Esophagus squamous epithelium (tissue), 5 donors: Measurements from ENCODE around the gene MEIS1. TPM values are rescaled to one million over a fixed set of nuclear protein-coding genes. Genes with fewer than 3 reads are reported as not detected.
A peak's percentile ranks its signal among the peaks of the same experiment; 100 is the strongest.

Experiments
- DNase-seq: peaks from one replicate; lab custom pipeline; 2025; lab: John Stamatoyannopoulos, UW
- H3K27ac ChIP-seq, 4 donors: fragments of 200-600 bp; sonication (generic); one replicate each; pipeline ENCODE4 v1.5.1; 2016 to 2019; ENCODE audit warnings: mild to moderate bottlenecking in 1 of 4
- H3K27me3 ChIP-seq, 4 donors: fragments of 200-600 bp; sonication (generic); 1 replicate in 3 of 4; 2 replicates in 1 of 4; pipeline versions ENCODE4 v1.5.1 to v1.6.0; 2017 to 2021; ENCODE audit warnings: antibody characterized with exemption in 1 of 4
- H3K36me3 ChIP-seq, 3 donors: fragments of 200-600 bp; sonication (generic); one replicate each; pipeline ENCODE4 v1.5.1; 2016 to 2019
- H3K4me1 ChIP-seq, 3 donors: fragments of 200-600 bp; sonication (generic); one replicate each; pipeline ENCODE4 v1.5.1; 2017 to 2019
- H3K4me3 ChIP-seq, 4 donors: fragments of 200-600 bp; sonication (generic); 1 replicate in 3 of 4; 2 replicates in 1 of 4; pipeline ENCODE4 v1.5.1; 2016 to 2019; ENCODE audit warnings: mild to moderate bottlenecking in 2 of 4, moderate library complexity in 1 of 4
- H3K9me3 ChIP-seq, 3 donors: fragments of 200-600 bp; sonication (generic); one replicate each; pipeline ENCODE4 v1.5.1; 2016 to 2019
- POLR2A ChIP-seq, 4 donors: fragments of 450-650 bp; IDR thresholded peaks; one replicate each; pipeline ENCODE4 v1.6.1; 2017; ENCODE audit warnings: antibody characterized with exemption in 4 of 4, mild to moderate bottlenecking in 4 of 4, moderate library complexity in 3 of 4
- WGBS, 2 donors: methylation state at CpG; one replicate each; pipeline ENCODE4 v1.1.5; 2018; 5-methylcytosine and 5-hydroxymethylcytosine counted together
- intact Hi-C: fragments of 100-400 bp; cut with DNase I; formaldehyde crosslinking; loops from one replicate; pipeline ENCODE4 v1.15.0; 2022
- total RNA-seq, 4 donors: library from RNA; depleted of rRNA; stranded (reverse); fragments of >200 nt; gene quantifications; one replicate each; pipeline ENCODE4 v1.1.0, GENCODE V29; 2016
- TF ChIP-seq, protein P1 (sequence below), 6 experiments: fragments of 450-650 bp in 4 of 6; fragments of 200-600 bp in 2 of 6; sonication (generic) in 2 of 6; IDR thresholded peaks; one replicate each; pipeline ENCODE4 v1.5.1; 2016 to 2019; ENCODE audit warnings: antibody characterized with exemption in 6 of 6, mild to moderate bottlenecking in 4 of 6, moderate library complexity in 4 of 6
- donor health status: DM: yes; HTN: yes; CAD: no.

MEIS1 gene
- total RNA-seq, 4 donors from 2014 or later = 17.8 to 56.1 (median 28.5) TPM

DNA sequence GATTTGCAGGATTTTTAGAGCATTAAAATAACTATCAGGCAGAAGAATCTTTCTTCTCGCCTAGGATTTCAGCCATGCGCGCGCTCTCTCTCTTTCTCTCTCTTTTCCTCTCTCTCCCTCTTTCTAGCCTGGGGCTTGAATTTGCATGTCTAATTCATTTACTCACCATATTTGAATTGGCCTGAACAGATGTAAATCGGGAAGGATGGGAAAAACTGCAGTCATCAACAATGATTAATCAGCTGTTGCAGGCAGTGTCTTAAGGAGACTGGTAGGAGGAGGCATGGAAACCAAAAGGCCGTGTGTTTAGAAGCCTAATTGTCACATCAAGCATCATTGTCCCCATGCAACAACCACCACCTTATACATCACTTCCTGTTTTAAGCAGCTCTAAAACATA, 137.0 kb downstream of the MEIS1 start:
- Histone ChIP-seq H3K27me3 (peaks cover 0 to 15% (median 0%) of the 10 kb centered on the region in 4 donors), H3K27ac (peak overlapping the region in 1 of 4 donors; percentile 7), H3K4me1 (peaks cover 8 to 43% (median 10%) of the 10 kb centered on the region in 3 donors), H3K4me3 (no peak overlapping the region), H3K9me3 (no peaks in the 10 kb centered on the region), H3K36me3 (peaks cover 0 to 55% (median 5%) of the 10 kb centered on the region in 3 donors)
- WGBS, 2 donors = 66 to 71% methylated on average over 6 of the region's 6 CpGs
- DNase-seq = no peak
- TF ChIP-seq, protein P1, sequence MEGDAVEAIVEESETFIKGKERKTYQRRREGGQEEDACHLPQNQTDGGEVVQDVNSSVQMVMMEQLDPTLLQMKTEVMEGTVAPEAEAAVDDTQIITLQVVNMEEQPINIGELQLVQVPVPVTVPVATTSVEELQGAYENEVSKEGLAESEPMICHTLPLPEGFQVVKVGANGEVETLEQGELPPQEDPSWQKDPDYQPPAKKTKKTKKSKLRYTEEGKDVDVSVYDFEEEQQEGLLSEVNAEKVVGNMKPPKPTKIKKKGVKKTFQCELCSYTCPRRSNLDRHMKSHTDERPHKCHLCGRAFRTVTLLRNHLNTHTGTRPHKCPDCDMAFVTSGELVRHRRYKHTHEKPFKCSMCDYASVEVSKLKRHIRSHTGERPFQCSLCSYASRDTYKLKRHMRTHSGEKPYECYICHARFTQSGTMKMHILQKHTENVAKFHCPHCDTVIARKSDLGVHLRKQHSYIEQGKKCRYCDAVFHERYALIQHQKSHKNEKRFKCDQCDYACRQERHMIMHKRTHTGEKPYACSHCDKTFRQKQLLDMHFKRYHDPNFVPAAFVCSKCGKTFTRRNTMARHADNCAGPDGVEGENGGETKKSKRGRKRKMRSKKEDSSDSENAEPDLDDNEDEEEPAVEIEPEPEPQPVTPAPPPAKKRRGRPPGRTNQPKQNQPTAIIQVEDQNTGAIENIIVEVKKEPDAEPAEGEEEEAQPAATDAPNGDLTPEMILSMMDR (IDR thresholded peaks at IDR 0.05) = no peak
- TF ChIP-seq POLR2A (IDR thresholded peaks at IDR 0.05) = no peak
- intact Hi-C loops = loop anchor here (10.0 kb wide), 1 partner anchor 823 kb away; the partner anchor contains the start of gene ETAA1

DNA sequence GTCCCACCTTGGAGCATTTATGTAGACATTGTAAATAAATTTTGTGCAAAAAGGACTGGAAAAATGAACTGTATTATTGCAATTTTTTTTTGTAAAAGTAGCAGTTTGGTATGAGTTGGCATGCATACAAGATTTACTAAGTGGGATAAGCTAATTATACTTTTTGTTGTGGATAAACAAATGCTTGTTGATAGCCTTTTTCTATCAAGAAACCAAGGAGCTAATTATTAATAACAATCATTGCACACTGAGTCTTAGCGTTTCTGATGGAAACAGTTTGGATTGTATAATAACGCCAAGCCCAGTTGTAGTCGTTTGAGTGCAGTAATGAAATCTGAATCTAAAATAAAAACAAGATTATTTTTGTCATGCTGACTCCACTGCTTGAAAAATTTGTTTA, 137.5 kb downstream of the MEIS1 start:
- H3K27me3 ChIP-seq = peaks cover 0 to 20% (median 0%) of the 10 kb centered on the region in 4 donors
- peaks cover 0 to 51% (median 5%) of the 10 kb centered on the region in 3 donors for H3K36me3 ChIP-seq
- WGBS, 2 donors = 77 to 79% methylated on average over 3 of the region's 3 CpGs
- H3K9me3 ChIP-seq = no peaks in the 10 kb centered on the region
- TF ChIP-seq, protein P1 (IDR thresholded peaks at IDR 0.05) = no peak
- TF ChIP-seq POLR2A (IDR thresholded peaks at IDR 0.05) = no peak
- peaks cover 8 to 48% (median 10%) of the 10 kb centered on the region in 3 donors for H3K4me1 ChIP-seq
- peak overlapping the region in 1 of 4 donors; percentile 85 for H3K27ac ChIP-seq
- no peak for DNase-seq
- no peak overlapping the region for H3K4me3 ChIP-seq
- intact Hi-C loops = loop anchor here (10.0 kb wide), 1 partner anchor 822 kb away; the partner anchor contains the start of gene ETAA1

DNA sequence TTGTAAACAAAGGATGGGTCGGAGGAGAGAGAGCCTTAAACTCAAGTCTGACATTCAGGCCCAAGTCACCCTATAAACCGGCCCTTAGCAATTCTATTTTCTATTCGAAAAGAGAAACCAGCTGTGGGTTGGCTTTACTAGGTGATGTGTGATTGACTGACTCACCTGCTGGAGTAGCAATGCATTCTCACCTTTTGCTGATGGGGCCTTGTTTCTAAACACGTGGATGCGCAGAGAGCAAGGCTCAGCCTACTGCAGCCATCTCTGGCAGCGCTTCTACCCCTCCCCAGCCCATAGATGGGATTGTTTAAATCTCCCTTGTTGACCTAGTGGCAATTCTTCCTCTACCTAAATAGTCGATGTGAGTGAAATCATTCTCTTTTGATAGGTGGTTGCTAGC, 138.5 kb downstream of the MEIS1 start:
- WGBS, 2 donors = 58 to 65% methylated on average over 7 of the region's 7 CpGs
- Histone ChIP-seq H3K4me1 (peaks cover 8 to 54% (median 10%) of the 10 kb centered on the region in 3 donors), H3K27ac (peak overlapping the region in 3 of 4 donors; percentile 85 to 92 (median 91)), H3K27me3 (peaks cover 0 to 30% (median 0%) of the 10 kb centered on the region in 4 donors), H3K4me3 (no peak overlapping the region), H3K36me3 (peaks cover 0 to 40% (median 5%) of the 10 kb centered on the region in 3 donors), H3K9me3 (no peaks in the 10 kb centered on the region)
- TF ChIP-seq POLR2A (IDR thresholded peaks at IDR 0.05) = no peak
- TF ChIP-seq, protein P1 (IDR thresholded peaks at IDR 0.05) = no peak
- DNase-seq = no peak
- intact Hi-C loops = loop anchor here (10.0 kb wide), 1 partner anchor 821 kb away; the partner anchor contains the start of gene ETAA1

DNA sequence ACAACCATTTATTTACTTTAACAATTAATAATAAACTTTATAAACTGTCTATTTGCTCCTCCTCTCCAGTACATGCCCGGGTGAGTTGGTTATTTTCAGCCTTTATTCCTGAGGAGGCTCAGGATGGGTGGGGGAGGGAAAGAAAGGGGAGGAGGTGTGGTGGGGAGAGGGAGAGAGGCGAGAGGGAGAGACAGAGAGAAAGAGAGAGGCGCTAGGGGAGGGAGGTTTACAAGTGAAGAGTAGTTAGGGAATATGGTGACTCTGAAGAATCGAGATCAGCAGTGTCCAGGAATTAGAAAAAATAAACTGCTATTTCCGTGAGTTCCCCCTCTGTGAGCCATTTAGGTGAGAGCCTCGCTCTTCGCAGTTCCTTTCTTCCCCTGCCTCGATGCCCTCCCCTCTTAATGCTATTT, 138.9 kb downstream of the MEIS1 start:
- 42 to 61% methylated on average over 8 of the region's 8 CpGs for WGBS, 2 donors
- DNase-seq = no peak
- peaks cover 8 to 54% (median 10%) of the 10 kb centered on the region in 3 donors for H3K4me1 ChIP-seq
- no peaks in the 10 kb centered on the region for H3K9me3 ChIP-seq
- H3K36me3 ChIP-seq = peaks cover 0 to 36% (median 5%) of the 10 kb centered on the region in 3 donors
- H3K27me3 ChIP-seq = peaks cover 0 to 34% (median 0%) of the 10 kb centered on the region in 4 donors
- no peak overlapping the region for H3K4me3 ChIP-seq
- TF ChIP-seq, protein P1 (IDR thresholded peaks at IDR 0.05) = no peak
- TF ChIP-seq POLR2A (IDR thresholded peaks at IDR 0.05) = no peak
- H3K27ac ChIP-seq = peak overlapping the region in 3 of 4 donors; percentile 85 to 92 (median 91)
- intact Hi-C loops = loop anchor here (10.0 kb wide), 1 partner anchor 821 kb away; the partner anchor contains the start of gene ETAA1
